Measurements from ENCODE around the gene CNMD.

The CNMD gene

GRCh38 chr13:52739468-52740071 is at the start of gene CNMD:
CNMD (minus strand) TSS chr13:52739820; CDS start chr13:52739701, 119 bp downstream.
- DNase-seq (ENCODE audit: low read depth) = no peak

- DNase-seq (ENCODE audit: low read depth) = no peak
These were observed 48.4 kb upstream of the CNMD start for GRCh38 chr13:52788011-52788410.

GRCh38 chr13:52787235-52787634 is 47.6 kb upstream of the CNMD start:
- DNase-seq (ENCODE audit: low read depth) = no peak

DNA sequence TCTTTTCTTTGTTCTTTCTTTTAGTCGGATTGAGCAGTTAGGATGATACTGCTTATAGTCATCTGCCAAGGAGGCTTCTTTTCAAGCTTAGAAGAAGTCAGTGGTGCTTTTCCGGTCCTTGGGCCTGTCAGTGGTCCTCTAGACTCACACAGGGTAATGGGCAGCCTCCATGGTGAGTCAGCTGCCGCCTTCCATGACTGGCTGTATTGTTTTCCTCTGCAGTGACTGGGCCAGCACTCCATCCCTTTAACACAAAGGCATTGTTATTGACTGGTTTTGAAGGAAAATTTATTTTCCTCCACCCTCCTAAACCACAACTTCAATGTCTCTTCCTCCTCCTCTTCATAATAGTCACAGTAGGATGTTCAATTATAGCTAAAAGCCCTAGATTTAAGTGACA is 47.1 kb upstream of the CNMD start:
- no peak for DNase-seq (ENCODE audit: low read depth)

DNA sequence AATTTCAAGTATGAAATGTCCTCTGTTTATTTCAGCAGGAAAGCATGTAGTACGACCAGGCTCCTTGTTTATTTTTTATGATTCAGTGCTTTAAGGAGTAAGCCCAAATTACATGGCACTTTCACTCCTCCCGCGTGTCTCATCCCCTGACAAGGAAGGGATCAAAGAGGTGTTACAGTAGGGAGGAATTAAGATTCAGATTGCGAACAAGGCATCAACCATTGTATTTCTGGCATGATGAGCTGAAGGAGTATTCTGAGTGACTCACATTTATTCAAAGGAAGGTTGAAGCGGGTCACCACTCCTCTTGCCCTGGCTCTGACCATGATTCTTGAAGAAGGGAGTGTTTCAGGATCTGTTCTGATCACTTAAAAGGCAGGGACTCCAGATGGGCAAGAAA is 46.1 kb upstream of the CNMD start:
- DNase-seq (ENCODE audit: low read depth) = no peak

GRCh38 chr13:52784591-52785340 is 45.1 kb upstream of the CNMD start:
- no peak for DNase-seq (ENCODE audit: low read depth)

GRCh38 chr13:52783943-52784342 is 44.3 kb upstream of the CNMD start:
- DNase-seq (ENCODE audit: low read depth) = no peak

GRCh38 chr13:52782471-52783448 is 43.1 kb upstream of the CNMD start:
- no peak for DNase-seq (ENCODE audit: low read depth)

DNA sequence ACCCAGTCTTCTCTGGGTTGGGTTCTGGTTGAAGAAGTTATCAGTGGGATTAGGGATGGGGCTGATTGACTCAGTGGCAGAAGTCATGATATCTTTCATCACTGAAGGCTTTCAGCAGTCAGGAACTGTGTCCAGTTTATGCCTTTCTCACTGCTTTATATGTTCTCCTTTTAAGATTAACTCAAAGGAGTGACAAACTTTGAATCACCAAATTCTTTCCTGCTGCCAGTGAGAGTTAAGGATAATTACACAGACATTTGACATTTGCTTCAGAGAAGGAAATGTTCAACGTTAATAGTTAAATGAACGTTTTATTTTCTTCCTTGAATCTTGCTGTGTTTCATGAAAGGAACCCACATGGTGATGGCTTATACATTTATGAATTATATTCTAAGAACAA is 41.0 kb upstream of the CNMD start:
- DNase-seq (ENCODE audit: low read depth) = no peak

- DNase-seq (ENCODE audit: low read depth) = no peak
These were observed 40.5 kb upstream of the CNMD start for GRCh38 chr13:52780092-52780491.

- DNase-seq (ENCODE audit: low read depth) = no peak
These were observed 39.5 kb upstream of the CNMD start for GRCh38 chr13:52779103-52779502.

DNA sequence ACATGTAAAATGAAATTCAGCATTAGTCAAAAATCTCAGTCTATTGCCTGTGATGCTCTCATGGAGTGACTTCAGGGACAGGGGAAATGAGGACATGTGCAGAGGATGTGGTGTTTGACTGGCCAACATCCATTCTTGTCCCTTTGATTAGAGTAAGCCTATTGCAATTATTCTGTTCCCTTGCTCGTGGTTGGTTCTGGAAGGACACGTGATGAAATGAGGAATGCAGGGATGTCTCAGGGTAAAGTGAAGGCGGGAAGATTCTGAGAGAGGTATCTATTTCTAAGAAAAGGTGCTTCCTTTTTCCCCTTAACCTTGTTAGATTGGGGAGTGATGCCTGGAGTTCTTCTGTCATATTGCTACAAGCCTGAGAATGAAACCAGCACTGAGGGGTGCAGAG is 37.1 kb upstream of the CNMD start:
- no peak for DNase-seq (ENCODE audit: low read depth)

- no peak for DNase-seq (ENCODE audit: low read depth)
These were observed 35.9 kb upstream of the CNMD start for GRCh38 chr13:52775511-52775910.

DNA sequence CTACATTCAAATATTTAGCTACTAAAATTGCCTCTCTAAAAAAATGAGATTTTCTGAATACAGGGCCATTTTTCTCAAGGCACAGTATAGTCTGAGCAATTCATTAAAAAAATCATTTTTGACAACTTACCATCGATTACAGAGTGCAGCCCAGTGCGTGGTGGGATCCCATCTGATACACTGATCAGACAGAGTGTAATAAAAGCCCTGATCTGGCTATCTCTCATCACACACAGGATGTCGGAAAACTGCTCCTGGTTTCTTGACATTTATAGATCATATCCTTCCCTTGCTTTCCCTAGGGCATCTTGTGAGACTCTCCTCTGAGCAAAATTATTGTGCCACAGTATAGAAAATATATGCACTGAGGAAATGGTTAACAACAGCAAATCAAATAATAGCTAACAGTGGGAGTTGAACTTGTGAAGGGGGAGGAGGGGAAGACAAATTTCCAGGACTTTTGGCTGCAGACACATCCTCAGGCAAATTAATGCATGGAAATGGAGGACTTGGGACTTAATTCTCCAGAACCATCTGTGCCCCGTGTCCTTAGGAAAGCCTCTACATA is 28.4 kb upstream of the CNMD start:
- no peak for DNase-seq (ENCODE audit: low read depth)

- no peak for DNase-seq (ENCODE audit: low read depth)
These were observed 26.2 kb upstream of the CNMD start for GRCh38 chr13:52765611-52766390.

- no peak for DNase-seq (ENCODE audit: low read depth)
These were observed 20.5 kb upstream of the CNMD start for GRCh38 chr13:52760077-52760476.

DNA sequence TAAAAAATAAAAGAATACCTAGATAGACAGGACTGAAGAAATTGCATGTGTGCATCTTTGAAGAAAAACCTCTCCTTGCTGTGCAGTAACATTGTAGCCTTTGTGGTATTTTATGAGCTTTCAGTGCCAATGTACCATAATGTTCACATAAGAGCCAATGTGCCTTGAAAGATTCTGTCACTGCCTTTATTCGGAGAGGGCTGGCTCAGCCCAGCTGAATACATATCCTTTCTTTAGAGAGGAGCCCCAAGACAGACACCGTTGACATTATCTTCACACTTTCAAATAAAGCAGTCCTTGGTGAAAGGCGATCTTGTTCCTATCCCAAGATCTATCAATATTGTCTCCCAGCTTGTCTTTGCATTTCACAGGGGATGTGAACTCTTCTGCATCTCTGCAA is 18.5 kb upstream of the CNMD start:
- no peak for DNase-seq (ENCODE audit: low read depth)

- no peak for DNase-seq (ENCODE audit: low read depth)
These were observed 11.6 kb upstream of the CNMD start for GRCh38 chr13:52751196-52751595.

DNA sequence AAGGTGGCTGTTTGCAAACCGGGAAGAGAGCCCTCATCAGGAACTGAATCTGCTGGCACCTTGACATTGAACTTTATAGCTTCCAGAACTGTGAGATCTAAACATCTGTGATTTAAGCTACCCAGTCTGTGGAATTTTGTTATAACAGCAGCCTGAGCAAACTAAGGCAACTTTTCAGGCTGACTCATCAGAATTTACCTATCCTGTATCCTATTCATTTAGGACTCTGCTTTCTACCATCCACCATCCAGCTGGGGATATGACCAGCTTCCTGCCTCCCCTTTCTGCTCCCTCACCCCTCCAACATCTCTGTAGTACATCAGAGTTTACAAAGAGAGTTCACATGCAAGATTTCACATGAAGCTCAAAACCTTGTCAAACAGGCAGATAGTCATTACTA is 11.1 kb upstream of the CNMD start:
- DNase-seq (ENCODE audit: low read depth) = no peak

DNA sequence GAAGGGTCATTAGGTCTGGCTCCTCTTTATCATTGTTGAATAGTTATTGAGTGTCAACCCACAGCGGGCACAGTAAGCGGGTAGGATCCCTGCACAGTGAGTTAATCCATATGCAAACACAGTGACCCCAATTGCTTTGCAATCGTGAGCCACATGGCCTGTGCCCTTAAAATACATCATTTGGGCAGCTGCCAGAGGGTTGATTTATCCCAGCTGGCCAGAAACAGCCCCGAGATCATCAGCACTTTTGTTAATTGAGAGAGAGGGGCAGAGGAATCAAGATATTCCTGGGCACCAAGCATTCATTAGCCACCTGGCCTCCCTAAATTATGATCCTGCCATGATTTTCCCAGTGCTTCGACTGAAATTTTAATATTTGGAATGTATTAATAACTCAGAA is 9.8 kb upstream of the CNMD start:
- DNase-seq (ENCODE audit: low read depth) = no peak

- DNase-seq (ENCODE audit: low read depth) = no peak
These were observed 6.5 kb upstream of the CNMD start for GRCh38 chr13:52746141-52746540.

Measured in activated T-cell treated with anti-CD3 and anti-CD28 coated beads for 48 hours (primary cell).